GM20000 (cell line): ENCODE results near the gene SERINC5.

Experiments
- DNase-seq: peaks from one replicate; pipeline ENCODE4 v3.0.0; 2012; ENCODE audit warnings: low spot score
- CTCF ChIP-seq: IDR thresholded peaks from 2 replicates; pipeline ENCODE4 v1.5.1; 2012; ENCODE audit warnings: mild to moderate bottlenecking, control low read depth; ENCODE audit errors: extremely low read depth, missing control alignments

The SERINC5 gene

GRCh38 chr5:80193401-80193800 is 62.4 kb downstream of the SERINC5 start:
- TF ChIP-seq CTCF: no peak

GRCh38 chr5:80192507-80193241 is 63.2 kb downstream of the SERINC5 start:
- no peak for TF ChIP-seq CTCF
- no peak for DNase-seq

More at GRCh38 chr5:80193401-80193800, 62.4 kb downstream of the SERINC5 start:
- DNase-seq: no peak

GRCh38 chr5:80191991-80192398 is 63.9 kb downstream of the SERINC5 start:
- DNase-seq: no peak
- TF ChIP-seq CTCF: no peak

GRCh38 chr5:80191397-80191796 is 64.5 kb downstream of the SERINC5 start:
- no peak for TF ChIP-seq CTCF
- no peak for DNase-seq

- DNase-seq: peak; percentile 18
- TF ChIP-seq CTCF: no peak
These were observed 64.9 kb downstream of the SERINC5 start for GRCh38 chr5:80190960-80191359.

GRCh38 chr5:80189701-80190100 is 66.1 kb downstream of the SERINC5 start:
- TF ChIP-seq CTCF: no peak
- no peak for DNase-seq

- DNase-seq: no peak
- no peak for TF ChIP-seq CTCF
These were observed 66.6 kb downstream of the SERINC5 start for GRCh38 chr5:80189201-80189600.
